Esophagus muscularis mucosa (tissue), 4 donors: ENCODE measurements around the gene SIRPD. TPM values are rescaled to one million over a fixed set of nuclear protein-coding genes. Genes with fewer than 3 reads are reported as not detected.

Experiments used
- DNase-seq: peaks from one replicate; pipeline ENCODE4 v3.0.0-alpha.2; 2017; ENCODE audit errors: extremely low spot score
- H3K27ac ChIP-seq, 4 donors: fragments of 200-600 bp; sonication (generic); replicated peaks in 1 of 4; 1 replicate in 3 of 4; 2 replicates in 1 of 4; pipeline ENCODE4 v1.5.1; 2016 to 2019; ENCODE audit warnings: mild to moderate bottlenecking in 1 of 4
- H3K27me3 ChIP-seq, 4 donors: fragments of 200-600 bp; sonication (generic); one replicate each; pipeline versions ENCODE4 v1.5.1 to v1.6.0; 2016 to 2019
- H3K36me3 ChIP-seq, 4 donors: fragments of 200-600 bp; sonication (generic); one replicate each; pipeline ENCODE4 v1.5.1; 2016 to 2019
- H3K4me1 ChIP-seq, 4 donors: fragments of 200-600 bp; sonication (generic); one replicate each; pipeline ENCODE4 v1.5.1; 2016 to 2019
- H3K4me3 ChIP-seq, 4 donors: fragments of 200-600 bp; sonication (generic); 1 replicate in 2 of 4; 2 replicates in 2 of 4; pipeline ENCODE4 v1.5.1; 2016 to 2019; ENCODE audit warnings: mild to moderate bottlenecking in 4 of 4, moderate library complexity in 1 of 4
- H3K9me3 ChIP-seq, 4 donors: fragments of 200-600 bp; sonication (generic); 1 replicate in 3 of 4; 2 replicates in 1 of 4; pipeline ENCODE4 v1.5.1; 2016 to 2019
- EP300 ChIP-seq: sonication (generic); formaldehyde crosslinking; IDR thresholded peaks from one replicate; pipeline ENCODE4 v1.6.1; 2017; ENCODE audit warnings: antibody characterized with exemption
- POLR2A ChIP-seq: fragments of 450-650 bp; IDR thresholded peaks from one replicate; pipeline ENCODE4 v1.6.1; 2017; ENCODE audit warnings: antibody characterized with exemption, moderate library complexity, mild to moderate bottlenecking, low read depth
- POLR2AphosphoS5 ChIP-seq, 2 donors: sonication (generic); formaldehyde crosslinking; IDR thresholded peaks; one replicate each; pipeline ENCODE4 v1.6.1; 2017; ENCODE audit warnings: antibody characterized with exemption in 2 of 2
- WGBS: methylation state at CpG from one replicate; pipeline ENCODE4 v1.1.5; 2018; 5-methylcytosine and 5-hydroxymethylcytosine counted together
- intact Hi-C: fragments of 100-400 bp; cut with DNase I; formaldehyde crosslinking; loops from one replicate; pipeline ENCODE4 v1.15.1; 2023
- total RNA-seq, 4 donors: library from RNA; depleted of rRNA; stranded (reverse); fragments of >200 nt; gene quantifications; one replicate each; pipeline versions ENCODE4 v1.1.0 to v1.2.1, GENCODE V29; 2016
- TF ChIP-seq, protein P1 (sequence below), 3 experiments: fragments of 200-600 bp in 2 of 3; fragments of 450-650 bp in 1 of 3; sonication (generic) in 2 of 3; IDR thresholded peaks; one replicate each; pipeline ENCODE4 v1.5.1; 2017 to 2019; ENCODE audit warnings: antibody characterized with exemption in 3 of 3, mild to moderate bottlenecking in 2 of 3, moderate library complexity in 1 of 3

SIRPD gene
- total RNA-seq, 4 donors from 2014 or later = not detected

DNA sequence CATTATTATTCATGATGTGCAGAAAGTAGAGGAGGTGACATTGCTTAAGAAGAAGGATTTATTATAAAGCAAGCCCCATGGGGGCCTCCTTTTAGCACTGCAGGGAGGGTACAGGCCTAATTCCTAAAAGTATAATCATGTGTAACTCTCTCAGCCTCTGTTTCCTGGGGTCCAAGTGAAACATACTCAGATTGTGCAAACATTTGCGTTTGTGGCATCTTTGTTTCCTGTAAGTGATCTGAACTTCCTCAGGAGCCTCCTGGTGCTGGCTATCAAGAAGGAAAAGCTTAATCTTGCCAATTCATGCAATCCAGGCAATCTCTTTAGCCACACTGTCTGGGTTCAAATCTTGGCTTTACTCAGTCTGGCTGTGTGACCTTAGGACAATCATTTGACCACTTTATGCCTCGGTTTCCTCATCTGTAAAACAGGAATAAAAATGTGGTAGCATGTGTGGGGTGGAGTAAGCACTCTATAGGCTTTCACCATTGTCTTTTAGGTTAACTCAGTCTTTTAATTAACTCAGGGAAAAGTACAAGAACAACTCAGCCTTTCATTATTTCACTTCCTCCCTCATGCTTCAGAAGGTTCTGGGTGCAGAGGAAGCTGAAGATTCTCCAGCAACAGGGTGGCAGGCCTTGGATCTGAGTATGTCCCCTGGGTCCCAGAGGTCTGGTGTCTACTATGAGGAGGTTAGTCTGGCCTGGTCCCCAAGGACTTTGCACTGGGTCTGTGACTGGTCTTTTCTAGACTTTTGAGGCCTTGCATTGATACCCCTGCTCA lies 65.5 kb downstream of the SIRPD start:
- H3K27me3 ChIP-seq = peaks cover 0 to 8% (median 0%) of the 10 kb centered on the region in 4 donors
- intact Hi-C loops = no loop called here
- H3K9me3 ChIP-seq = no peaks in the 10 kb centered on the region
- TF ChIP-seq POLR2AphosphoS5 (IDR thresholded peaks at IDR 0.05) = no peak
- no peak for TF ChIP-seq POLR2A
- TF ChIP-seq, protein P1, sequence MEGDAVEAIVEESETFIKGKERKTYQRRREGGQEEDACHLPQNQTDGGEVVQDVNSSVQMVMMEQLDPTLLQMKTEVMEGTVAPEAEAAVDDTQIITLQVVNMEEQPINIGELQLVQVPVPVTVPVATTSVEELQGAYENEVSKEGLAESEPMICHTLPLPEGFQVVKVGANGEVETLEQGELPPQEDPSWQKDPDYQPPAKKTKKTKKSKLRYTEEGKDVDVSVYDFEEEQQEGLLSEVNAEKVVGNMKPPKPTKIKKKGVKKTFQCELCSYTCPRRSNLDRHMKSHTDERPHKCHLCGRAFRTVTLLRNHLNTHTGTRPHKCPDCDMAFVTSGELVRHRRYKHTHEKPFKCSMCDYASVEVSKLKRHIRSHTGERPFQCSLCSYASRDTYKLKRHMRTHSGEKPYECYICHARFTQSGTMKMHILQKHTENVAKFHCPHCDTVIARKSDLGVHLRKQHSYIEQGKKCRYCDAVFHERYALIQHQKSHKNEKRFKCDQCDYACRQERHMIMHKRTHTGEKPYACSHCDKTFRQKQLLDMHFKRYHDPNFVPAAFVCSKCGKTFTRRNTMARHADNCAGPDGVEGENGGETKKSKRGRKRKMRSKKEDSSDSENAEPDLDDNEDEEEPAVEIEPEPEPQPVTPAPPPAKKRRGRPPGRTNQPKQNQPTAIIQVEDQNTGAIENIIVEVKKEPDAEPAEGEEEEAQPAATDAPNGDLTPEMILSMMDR (IDR thresholded peaks at IDR 0.05) = no peak
- no peak for TF ChIP-seq EP300
- DNase-seq = peak; percentile 50
- 57% methylated on average over 2 of the region's 2 CpGs for WGBS
- peak overlapping the region in 3 of 4 donors; percentile 38 to 63 (median 52) for H3K27ac ChIP-seq
- no peaks in the 10 kb centered on the region for H3K36me3 ChIP-seq
- peaks cover 0 to 10% (median 0%) of the 10 kb centered on the region in 4 donors for H3K4me1 ChIP-seq
- no peak overlapping the region for H3K4me3 ChIP-seq

DNA sequence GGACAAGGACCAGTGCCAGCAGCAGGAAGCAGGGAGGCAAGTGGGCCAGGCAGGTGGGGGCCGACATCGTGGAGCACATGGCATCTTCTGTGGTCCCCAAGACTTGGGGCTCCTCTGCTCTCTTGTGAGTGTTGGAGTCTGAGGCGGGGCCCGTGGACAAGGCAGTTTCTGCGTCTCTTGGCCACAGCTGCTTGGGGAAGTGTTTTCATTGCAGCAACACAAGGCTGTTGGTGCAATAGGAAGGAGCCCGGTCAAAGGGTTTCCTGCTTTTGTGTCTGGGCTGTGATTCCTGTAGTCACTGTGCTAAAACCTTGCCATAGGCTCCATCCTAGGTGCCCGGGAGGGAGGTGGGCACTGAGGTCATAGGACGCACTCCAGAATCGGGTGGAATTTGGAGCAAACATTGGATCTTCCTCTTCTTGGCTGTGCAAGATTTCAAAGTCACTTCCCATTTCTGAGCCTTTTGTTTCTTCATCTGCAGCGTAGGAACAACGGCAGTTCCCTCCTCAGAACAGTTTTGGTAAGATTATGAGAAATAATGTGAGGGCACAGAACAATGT lies 66.1 kb downstream of the SIRPD start, which contains the start of gene SIRPB2:
TSS of gene SIRPB2 (minus strand) at position 140 of the 560 bp plus-strand sequence. CDS start at position 79, 61 bp downstream.
- 70% methylated on average over 11 of the region's 11 CpGs for WGBS
- peaks cover 0 to 10% (median 0%) of the 10 kb centered on the region in 4 donors for H3K4me1 ChIP-seq
- peak within 1 kb of the TSS; percentile 24 to 44 (median 32) for H3K4me3 ChIP-seq
- TF ChIP-seq POLR2AphosphoS5 (IDR thresholded peaks at IDR 0.05) (peak; percentile 29 to 61), POLR2A (no peak)
- H3K27ac ChIP-seq = peak within 1 kb of the TSS in 3 of 4 donors; percentile 58 to 65 (median 63)
- H3K27me3 ChIP-seq = peaks cover 0 to 8% (median 0%) of the 10 kb centered on the region in 4 donors
- intact Hi-C loops = no loop called here
- no peaks in the 10 kb centered on the region for H3K9me3 ChIP-seq
- peak; percentile 93 for DNase-seq
- no peaks in the 10 kb centered on the region for H3K36me3 ChIP-seq

DNA sequence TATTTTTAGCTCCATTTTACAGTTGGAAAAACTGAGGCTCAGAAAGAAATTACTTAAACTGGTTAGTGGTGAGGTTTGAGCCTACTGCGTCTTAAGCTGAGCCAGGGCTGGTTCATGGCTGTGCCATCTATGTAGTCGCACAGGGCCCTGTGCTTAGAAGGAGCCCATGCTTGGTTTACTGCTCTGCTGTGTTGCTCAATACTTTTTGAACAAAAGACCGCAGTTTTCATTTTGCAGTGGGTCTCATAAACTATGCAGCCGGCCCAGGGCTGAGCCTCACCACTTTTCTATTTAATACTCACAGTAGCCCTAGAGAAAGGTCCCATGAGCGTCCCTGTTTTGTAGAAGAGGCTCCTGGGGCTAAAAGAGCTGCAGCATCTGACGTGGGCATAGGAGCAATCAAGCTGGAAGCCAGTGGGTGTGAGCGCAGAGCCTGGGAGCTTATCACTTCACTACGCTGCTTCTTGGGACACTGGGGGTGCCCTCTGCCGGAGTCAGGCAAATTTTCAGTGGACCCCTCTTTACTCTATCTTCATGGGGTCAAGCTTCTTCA lies 66.8 kb downstream of the SIRPD start:
- peaks cover 0 to 8% (median 0%) of the 10 kb centered on the region in 4 donors for H3K27me3 ChIP-seq
- TF ChIP-seq POLR2AphosphoS5 (IDR thresholded peaks at IDR 0.05) (no peak), EP300 (no peak), POLR2A (no peak)
- TF ChIP-seq, protein P1 (IDR thresholded peaks at IDR 0.05) = no peak
- intact Hi-C loops = no loop called here
- DNase-seq = peak; percentile 70
- H3K4me1 ChIP-seq = peaks cover 0 to 10% (median 0%) of the 10 kb centered on the region in 4 donors
- H3K4me3 ChIP-seq = peak overlapping the region; percentile 24 to 44 (median 32)
- no peaks in the 10 kb centered on the region for H3K9me3 ChIP-seq
- H3K36me3 ChIP-seq = no peaks in the 10 kb centered on the region
- 73% methylated on average over 9 of the region's 9 CpGs for WGBS
- H3K27ac ChIP-seq = peak overlapping the region in 3 of 4 donors; percentile 58 to 65 (median 63)

DNA sequence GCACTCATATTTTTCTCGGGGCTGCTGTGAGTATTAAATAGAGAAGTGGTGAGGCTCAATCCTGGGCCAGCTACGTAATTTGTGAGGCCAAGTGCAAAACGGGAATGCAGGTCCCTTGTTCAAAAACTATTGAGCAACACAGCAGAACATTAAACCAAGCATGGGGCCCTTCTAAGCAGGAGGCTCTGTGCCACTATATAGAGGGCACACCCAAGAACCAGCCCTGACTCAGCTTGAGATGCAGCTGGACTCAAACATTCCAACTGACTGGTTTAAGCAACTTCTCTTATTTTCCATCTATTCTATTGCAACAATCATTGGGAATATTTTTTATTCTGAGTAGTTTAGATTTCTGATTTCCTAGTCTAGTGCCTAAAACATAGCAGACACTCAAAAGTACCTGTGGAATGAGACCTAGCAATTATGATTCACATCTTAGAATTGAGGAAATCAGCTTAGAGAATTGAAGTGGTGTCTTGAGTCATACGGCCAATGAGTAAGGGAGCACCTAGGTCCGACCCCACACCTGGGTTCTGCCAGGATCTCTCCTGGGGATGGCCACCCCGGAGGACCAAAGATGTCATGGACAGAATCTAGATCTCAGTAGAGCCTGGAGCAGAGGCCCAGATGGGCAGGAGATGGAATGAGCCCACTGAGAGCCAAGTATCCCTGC lies 67.6 kb downstream of the SIRPD start:
- Histone ChIP-seq H3K9me3 (no peaks in the 10 kb centered on the region), H3K4me3 (peak overlapping the region; percentile 24 to 44 (median 32)), H3K27ac (peak overlapping the region in 3 of 4 donors; percentile 58 to 65 (median 63)), H3K4me1 (peaks cover 0 to 10% (median 0%) of the 10 kb centered on the region in 4 donors), H3K36me3 (no peaks in the 10 kb centered on the region), H3K27me3 (peaks cover 0 to 8% (median 0%) of the 10 kb centered on the region in 4 donors)
- peak; percentile 88 for DNase-seq
- 64% methylated on average over 6 of the region's 6 CpGs for WGBS
- intact Hi-C loops = no loop called here
- TF ChIP-seq POLR2AphosphoS5 (IDR thresholded peaks at IDR 0.05) = peak in 1 of 2 donors; percentile 47
- TF ChIP-seq EP300 = no peak
- TF ChIP-seq POLR2A = peak; percentile 18

DNA sequence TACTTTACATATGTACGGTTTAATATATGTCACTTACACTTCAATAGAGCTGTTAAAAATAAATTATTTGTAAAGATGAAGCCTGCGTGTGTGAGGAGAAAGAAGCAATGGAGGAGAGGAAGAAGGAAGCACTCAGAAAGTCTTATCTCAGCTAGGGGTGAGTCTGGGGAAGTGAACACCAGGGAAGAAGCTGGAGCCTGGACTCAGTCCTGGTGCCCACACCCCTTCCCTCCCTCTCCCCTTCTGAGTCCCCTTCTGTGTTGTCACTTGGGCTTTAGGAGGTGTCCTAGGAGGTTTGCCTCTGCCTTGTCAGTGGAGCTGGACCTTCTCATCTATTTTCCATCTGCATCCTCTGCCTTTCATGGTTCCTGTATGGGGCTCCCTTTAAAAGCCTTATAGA lies 68.2 kb downstream of the SIRPD start:
- DNase-seq = no peak
- H3K27me3 ChIP-seq = peaks cover 0 to 8% (median 0%) of the 10 kb centered on the region in 4 donors
- TF ChIP-seq POLR2A (no peak), EP300 (no peak), POLR2AphosphoS5 (IDR thresholded peaks at IDR 0.05) (no peak)
- TF ChIP-seq, protein P1 (IDR thresholded peaks at IDR 0.05) = no peak
- H3K4me1 ChIP-seq = peaks cover 0 to 10% (median 0%) of the 10 kb centered on the region in 4 donors
- peak overlapping the region in 3 of 4 donors; percentile 14 to 37 (median 15) for H3K4me3 ChIP-seq
- no peaks in the 10 kb centered on the region for H3K36me3 ChIP-seq
- intact Hi-C loops = no loop called here
- WGBS = 61% methylated on average over 2 of the region's 2 CpGs
- H3K9me3 ChIP-seq = no peaks in the 10 kb centered on the region
- peak overlapping the region in 2 of 4 donors; percentile 35 to 52 for H3K27ac ChIP-seq
